RWPE1 (cell line): ENCODE measurements around the gene LRRC36.

Source experiments
- CTCF ChIA-PET: fragments of 350-600 bp; sonication (Branson Sonifier 250); formaldehyde crosslinking; extraction: SDS; loops from one replicate; lab custom pipeline; 2021; lab: Yijun Ruan, JAX
- POLR2A ChIA-PET: fragments of 400-600 bp; formaldehyde crosslinking; extraction: SDS; loops from one replicate; lab custom pipeline; 2020; ENCODE audit warnings: antibody characterized with exemption; ENCODE audit not compliant: low non-redundant PET; lab: Yijun Ruan, JAX
- DNase-seq: peaks from one replicate; pipeline ENCODE4 v3.0.0; 2012; ENCODE audit warnings: low spot score
- H3K27ac ChIP-seq: fragments of 450-650 bp; 2 replicates; pipeline ENCODE4 v1.5.1; 2017
- TF ChIP-seq, protein P1 (sequence below): fragments of 450-650 bp; conservative IDR thresholded peaks from 2 replicates; pipeline ENCODE4 v1.5.1; 2017; ENCODE audit warnings: low read depth, mild to moderate bottlenecking

LRRC36 gene

DNA sequence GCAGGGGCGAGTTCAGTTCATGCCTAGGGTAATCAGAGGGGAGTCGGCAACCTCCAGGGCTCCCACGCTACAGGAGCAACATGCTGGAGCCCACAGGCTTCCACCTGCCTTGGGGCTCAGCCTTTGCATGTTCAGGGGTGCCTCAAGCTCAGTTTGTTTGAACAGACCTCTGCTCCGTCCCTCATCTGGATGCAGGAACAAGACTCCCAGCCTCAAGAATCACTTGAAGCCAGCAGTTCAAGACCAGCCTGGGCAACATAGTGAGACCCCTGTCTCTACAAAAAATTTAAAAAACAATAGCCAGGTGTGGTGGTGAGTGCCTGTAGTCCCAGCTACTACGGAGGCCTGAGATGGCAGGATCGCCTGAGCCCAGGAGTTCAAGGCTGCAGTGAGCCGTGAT lies 99.4 kb downstream of the LRRC36 start:
- no peak overlapping the region for H3K27ac ChIP-seq
- TF ChIP-seq, protein P1, sequence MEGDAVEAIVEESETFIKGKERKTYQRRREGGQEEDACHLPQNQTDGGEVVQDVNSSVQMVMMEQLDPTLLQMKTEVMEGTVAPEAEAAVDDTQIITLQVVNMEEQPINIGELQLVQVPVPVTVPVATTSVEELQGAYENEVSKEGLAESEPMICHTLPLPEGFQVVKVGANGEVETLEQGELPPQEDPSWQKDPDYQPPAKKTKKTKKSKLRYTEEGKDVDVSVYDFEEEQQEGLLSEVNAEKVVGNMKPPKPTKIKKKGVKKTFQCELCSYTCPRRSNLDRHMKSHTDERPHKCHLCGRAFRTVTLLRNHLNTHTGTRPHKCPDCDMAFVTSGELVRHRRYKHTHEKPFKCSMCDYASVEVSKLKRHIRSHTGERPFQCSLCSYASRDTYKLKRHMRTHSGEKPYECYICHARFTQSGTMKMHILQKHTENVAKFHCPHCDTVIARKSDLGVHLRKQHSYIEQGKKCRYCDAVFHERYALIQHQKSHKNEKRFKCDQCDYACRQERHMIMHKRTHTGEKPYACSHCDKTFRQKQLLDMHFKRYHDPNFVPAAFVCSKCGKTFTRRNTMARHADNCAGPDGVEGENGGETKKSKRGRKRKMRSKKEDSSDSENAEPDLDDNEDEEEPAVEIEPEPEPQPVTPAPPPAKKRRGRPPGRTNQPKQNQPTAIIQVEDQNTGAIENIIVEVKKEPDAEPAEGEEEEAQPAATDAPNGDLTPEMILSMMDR = no peak
- no peak for DNase-seq
- POLR2A ChIA-PET = no interaction called here
- CTCF ChIA-PET = interaction anchor here (1.2 kb wide), 1 partner anchor 148 kb away, joined by 3 read pairs; no protein-coding TSS in a partner anchor

DNA sequence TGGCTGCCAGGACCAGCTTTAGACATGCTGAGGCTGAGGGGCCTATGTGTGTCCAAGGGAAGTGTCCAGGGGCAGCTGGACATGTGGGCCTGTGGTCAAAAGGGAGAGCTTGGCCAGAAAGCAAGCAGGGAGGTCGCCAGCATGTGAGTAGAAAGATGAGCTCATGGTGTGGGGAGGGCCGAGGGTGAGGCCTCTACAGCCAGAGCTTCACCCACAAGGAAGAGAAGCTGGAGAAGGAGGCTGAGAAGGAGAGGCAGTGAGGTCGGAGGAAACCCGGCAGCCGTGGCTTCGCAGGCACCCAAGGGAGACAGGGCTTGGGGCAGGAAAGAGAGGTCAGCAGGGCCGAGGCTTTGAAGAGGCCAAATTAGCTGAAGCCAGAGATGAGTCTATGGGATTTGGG lies 100.3 kb downstream of the LRRC36 start:
- POLR2A ChIA-PET = interaction anchor here (0.5 to 0.6 kb wide), 2 partner anchors 15 to 89 kb away, joined by 3 to 4 read pairs; no protein-coding TSS in a partner anchor
- TF ChIP-seq, protein P1 = no peak
- no peak overlapping the region for H3K27ac ChIP-seq
- DNase-seq = no peak
- CTCF ChIA-PET = interaction anchor here (1.1 to 3.2 kb wide), 4 partner anchors 9 to 54 kb away, joined by 3 to 19 read pairs (median 3); partner anchors contain the start of gene ATP6V0D1

DNA sequence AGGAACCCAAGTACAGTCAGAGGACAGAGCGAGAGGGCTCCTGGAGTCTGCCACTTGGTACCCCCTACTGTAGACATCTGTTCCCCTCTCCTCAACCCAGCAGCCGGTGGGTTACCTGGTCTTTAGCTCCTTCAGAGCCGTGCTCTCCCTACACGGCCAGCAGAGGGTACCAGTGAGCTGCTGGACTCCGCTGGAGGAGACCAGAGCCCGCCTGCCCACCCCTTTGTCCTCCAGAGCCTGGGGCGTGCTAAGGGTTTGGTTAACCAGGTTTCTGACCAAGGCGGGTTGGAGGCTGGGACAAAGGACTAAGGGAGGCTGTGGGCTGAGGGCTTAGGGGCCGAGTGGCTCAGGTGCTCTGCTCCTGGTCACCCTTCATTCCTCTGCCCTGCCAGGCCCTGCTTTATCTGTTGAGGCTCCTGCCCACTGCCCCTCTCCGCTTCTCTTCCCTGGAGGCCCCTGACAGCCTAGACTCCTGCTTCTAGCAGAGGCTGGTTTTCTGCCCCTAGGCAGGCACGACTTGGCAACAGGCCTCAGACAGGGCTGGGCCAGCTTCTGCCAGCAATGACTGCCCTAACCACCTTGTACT lies 101.6 kb downstream of the LRRC36 start:
- no peak overlapping the region for H3K27ac ChIP-seq
- ChIA-PET POLR2A (interaction anchor here (0.6 kb wide), 1 partner anchor 438 kb away, joined by 3 read pairs; no protein-coding TSS in a partner anchor), CTCF (interaction anchor here (0.5 to 3.2 kb wide), 27 partner anchors 8 to 1093 kb away, joined by 3 to 19 read pairs (median 4); partner anchors contain the start of genes ATP6V0D1 and SLC9A5)
- peak; percentile 60 for DNase-seq
- TF ChIP-seq, protein P1 = peak; percentile 80

DNA sequence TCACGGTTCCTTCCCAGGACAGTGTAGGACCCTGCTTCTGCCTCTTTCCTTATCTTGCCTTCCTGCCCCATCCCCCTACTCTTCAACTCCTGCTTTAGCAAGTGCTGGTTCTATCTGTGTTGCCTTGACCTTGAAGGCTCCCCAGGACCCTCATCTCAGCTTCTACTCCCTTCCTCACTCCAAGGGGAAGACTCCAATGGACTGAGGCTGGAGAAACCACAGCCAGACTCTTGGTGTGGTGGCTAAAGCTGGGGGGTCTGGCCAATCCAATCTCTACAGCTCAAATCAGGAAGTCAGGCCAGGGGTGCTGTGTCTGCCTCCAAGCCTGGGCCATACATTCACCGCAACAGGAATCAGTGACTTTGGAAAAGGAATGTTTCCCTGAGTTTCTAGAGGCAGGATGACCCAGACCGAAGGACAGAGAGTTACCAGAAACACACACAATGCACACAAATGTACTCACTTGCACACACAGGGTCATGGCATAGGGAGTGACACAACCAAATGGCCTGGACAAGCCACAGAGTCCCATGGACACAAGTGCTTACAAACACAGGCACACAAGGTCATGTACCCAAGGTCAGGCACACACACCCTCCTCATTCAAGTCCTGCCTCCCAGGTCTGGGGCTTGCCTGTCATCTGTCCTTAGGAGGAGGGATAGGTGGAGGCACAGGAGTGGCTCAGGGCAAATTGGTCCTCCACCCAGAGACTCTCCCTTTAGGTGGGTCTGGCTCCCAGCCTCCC lies 102.6 kb downstream of the LRRC36 start:
- ChIA-PET CTCF (interaction anchor here (0.9 to 3.2 kb wide), 8 partner anchors 9 to 169 kb away, joined by 3 to 19 read pairs (median 6); no protein-coding TSS in a partner anchor), POLR2A (no interaction called here)
- TF ChIP-seq, protein P1 = no peak
- H3K27ac ChIP-seq = no peak overlapping the region
- no peak for DNase-seq

DNA sequence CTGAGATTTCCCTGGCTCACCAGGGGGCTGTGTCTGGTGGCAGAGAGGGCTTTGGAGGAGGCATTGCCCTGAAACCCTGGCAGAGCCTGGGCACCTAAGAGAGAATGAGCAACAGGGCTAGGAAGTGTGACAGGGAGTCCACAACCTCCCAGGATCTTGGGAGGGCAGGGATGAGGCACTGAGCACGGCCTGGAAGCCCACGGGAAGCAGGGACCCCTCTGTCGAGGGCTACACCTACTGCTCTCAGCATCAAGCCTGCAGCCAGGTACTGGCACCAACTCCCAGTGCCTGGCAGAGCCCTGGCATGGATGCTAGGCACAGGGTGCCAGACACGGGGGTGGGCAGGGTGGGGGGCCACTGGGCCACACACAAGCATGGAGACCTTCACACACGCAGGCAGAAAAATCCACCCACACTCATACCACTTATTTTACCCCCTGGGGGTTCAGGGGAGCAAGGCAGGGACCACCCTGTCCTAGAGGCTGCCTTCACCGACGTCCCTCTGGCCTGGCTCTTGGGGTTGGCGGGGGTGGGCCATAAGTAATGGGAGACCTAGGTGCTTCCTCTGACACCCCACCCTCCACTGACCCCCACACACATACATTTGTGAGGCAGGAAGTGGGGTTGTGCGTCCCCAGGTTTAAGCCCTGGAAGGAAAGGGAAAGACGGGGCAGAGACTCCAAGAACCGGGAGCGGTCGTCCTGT lies 103.3 kb downstream of the LRRC36 start:
- H3K27ac ChIP-seq = no peak overlapping the region
- DNase-seq = no peak
- CTCF ChIA-PET = interaction anchor here (0.6 to 3.2 kb wide), 5 partner anchors 10 to 252 kb away, joined by 3 to 19 read pairs (median 4); no protein-coding TSS in a partner anchor
- TF ChIP-seq, protein P1 = no peak
- POLR2A ChIA-PET = no interaction called here
